CD4-positive, alpha-beta T cell treated with Interleukin-4 for 1 hour (primary cell): ENCODE measurements around the gene PEX19.

Experiments
- DNase-seq, 2 donors: peaks; one replicate each; pipeline ENCODE4 v3.0.0-alpha.2; 2020 to 2022

The PEX19 gene

DNA sequence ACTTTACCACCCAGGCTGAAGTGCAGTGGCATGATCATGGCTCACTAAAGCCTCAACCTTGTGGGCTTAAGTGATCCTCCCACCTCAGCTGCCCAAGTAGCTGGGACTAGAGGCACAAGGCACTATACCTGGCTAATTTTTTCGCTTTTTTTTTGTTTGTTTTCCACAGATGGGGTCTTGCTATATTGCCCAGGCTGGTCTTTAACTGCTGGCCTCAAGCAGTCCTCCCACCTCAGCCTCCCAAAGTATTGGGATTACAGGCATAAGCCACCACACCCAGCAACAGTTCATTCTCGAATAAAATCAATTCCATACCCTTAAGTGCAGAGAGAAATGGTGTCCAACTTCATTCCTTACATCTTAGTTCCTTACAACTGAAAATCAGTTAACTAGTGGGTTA, 47.4 kb downstream of the PEX19 start:
- DNase-seq: no peak

DNA sequence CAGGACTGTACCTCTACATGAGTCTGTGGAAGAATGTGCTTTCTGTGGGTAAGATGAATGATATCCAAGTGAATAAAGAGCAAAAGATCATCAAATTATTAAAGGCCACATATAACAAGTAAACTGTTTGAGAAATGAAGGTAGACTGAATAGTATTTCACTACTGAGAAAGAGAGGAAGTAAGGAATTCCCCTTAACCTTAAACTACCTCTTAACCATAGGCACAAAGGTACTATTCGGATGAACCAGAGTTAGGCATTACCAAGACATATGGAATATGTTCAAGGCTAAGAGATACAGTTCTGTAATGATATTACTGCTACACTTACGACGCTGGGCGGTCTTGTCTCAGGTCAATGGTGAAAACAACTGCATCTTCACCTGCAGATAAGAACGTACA, 48.1 kb downstream of the PEX19 start:
- DNase-seq: no peak

DNA sequence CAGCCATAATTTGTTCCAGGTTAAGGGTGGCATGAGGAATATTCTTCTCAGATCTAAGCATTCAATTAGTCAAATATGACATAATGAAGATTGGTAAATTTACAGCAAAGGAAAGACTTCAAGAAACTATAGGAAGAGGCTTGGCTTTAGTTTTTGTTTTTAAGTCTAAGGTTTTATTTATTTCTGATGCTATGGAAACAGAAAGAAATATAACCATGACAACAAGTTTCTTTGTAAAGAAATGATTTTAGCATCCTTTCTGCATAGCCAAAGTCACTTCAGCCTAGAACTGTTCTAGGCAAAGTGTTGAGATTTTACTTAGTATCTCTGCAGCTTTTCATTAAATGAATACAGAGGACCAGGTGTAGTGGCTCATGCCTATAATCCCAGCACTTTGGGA, 52.0 kb downstream of the PEX19 start:
- no peak for DNase-seq

DNA sequence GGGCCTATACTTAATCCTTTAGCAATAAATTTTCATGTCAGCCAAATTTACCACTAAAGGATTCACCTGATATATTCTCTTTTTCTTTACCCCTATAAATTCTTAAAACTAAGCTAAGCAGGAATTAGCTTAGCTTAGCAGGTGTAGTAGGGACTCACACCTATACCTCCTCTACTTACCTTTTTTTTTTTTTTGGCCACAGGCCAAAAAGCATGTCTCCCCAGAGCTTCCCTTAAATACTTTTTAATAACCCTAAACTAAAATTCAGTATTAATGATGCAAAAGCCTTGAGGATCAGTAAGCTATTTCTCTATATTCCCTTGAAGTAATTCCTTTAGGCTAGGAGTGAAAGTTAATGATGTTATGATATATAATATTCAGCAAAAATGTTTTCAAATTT, 56.5 kb downstream of the PEX19 start:
- no peak for DNase-seq

DNA sequence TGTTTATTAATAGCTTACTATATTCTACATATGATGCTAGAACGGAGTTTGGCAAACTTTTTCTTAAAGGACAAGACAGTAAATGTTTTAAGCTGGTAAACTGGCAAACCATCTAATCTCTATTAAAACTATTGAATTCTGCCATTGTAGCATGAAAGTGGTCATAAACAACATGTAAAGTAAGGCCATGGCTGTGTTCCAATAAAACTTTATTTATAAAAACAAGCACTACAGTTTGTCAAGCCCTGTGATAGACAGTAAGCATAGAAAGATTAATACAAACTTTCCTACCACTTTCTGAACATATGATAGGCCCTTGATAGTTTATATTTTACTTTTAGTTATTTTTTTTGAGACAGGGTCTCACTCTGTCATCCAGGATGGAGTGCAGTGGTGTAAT, 57.4 kb downstream of the PEX19 start:
- no peak for DNase-seq

DNA sequence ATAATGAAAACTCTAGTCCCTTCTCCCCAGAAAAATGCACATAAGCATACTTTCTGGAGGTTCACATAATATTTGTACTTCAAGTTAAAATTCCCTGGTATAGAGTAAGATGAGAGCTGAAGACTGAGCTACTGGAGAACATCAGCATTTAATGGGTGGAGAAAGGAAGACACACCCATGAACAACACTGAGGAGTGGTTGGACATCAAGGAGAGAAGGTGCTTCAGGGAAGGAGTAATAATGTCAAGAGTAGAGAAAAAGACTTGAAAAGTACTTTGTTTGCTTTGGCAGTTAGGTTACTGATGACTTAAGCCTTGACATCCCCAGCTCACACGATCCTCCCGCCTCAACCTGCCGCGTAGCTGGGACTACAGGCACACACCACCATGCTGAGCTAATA, 57.9 kb downstream of the PEX19 start:
- DNase-seq: no peak
